GM10266 (cell line): ENCODE measurements around the gene TRMU.
"Not testable (repeated sequence)": the region's sequence is repeated elsewhere in the genome, so short reads cannot be mapped to it uniquely, and the experiment has no call there.

Source experiments
- DNase-seq: peaks from one replicate; pipeline ENCODE4 v3.0.0; 2012; ENCODE audit errors: extremely low spot score
- CTCF ChIP-seq: IDR thresholded peaks from 2 replicates; pipeline ENCODE4 v1.5.1; 2012; ENCODE audit warnings: mild to moderate bottlenecking, low read depth; ENCODE audit not compliant: control insufficient read depth, insufficient read depth; ENCODE audit errors: missing control alignments

The TRMU gene

GRCh38 chr22:46308283-46308988 lies 27.1 kb upstream of the TRMU start:
- no peak for DNase-seq
- TF ChIP-seq CTCF, result no peak

GRCh38 chr22:46309526-46310085 lies 25.9 kb upstream of the TRMU start:
- TF ChIP-seq CTCF, result no peak

GRCh38 chr22:46312056-46312455 lies 23.5 kb upstream of the TRMU start:
- TF ChIP-seq CTCF, result no peak
- DNase-seq, result no peak

More at GRCh38 chr22:46309526-46310085, 25.9 kb upstream of the TRMU start:
- no peak for DNase-seq

- not testable (repeated sequence) for DNase-seq
Measured at GRCh38 chr22:46312848-46313247, 22.7 kb upstream of the TRMU start.

GRCh38 chr22:46315976-46316375 lies 19.5 kb upstream of the TRMU start:
- no peak for DNase-seq
- TF ChIP-seq CTCF, result no peak

- no peak for DNase-seq
- TF ChIP-seq CTCF, result no peak
Measured at GRCh38 chr22:46317646-46318045, 17.9 kb upstream of the TRMU start.

- no peak for DNase-seq
- TF ChIP-seq CTCF, result no peak
Measured at GRCh38 chr22:46318576-46318975, 16.9 kb upstream of the TRMU start.
